Activated CD4-positive, CD25-positive, alpha-beta regulatory T cell treated with anti-CD3 and anti-CD28 coated beads, Interleukin-2, amount 50 U/mL, for 24 hours (primary cell): Measurements from ENCODE around the gene ACTR1A.

Source experiments
- ATAC-seq, 2 donors: fragments of 150-1000 bp; cut with Tn5 transposase; one replicate each; pipeline ENCODE4 v1.10.0; 2021; ENCODE audit warnings: mild to moderate bottlenecking in 1 of 2, moderate library complexity in 1 of 2

ACTR1A gene

DNA sequence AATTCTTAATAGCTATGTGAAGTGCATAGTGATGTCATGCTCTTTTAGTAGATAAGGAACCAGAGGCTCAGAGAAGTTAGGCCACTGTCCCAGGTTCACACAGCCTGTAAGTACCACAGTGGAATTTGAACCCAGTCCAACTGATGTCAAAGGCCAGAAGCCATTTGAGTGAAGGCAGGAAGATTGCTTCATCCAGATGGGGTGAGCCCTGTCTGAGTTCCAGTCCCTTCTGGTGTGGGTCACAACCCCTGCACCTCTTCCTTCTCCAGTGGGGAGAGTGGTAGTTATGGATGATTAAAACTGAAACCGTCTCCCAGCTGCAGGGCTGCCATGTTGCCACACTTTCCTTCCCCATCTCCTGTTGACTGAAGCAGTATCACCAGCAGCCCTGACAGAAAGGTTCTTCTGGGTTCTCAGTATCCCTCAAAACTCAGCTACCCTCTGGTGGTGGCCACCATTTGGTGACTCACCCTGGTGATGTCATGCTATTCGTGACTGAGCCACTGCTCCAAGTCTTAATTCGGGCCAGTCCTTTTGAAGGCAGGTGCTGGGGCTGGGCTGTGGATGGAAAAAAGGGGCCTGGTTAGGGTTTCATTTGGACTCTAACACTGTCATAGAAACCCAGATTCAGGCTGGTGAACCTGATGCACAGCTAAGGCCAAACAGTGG, 49.7 kb downstream of the ACTR1A start:
- ATAC-seq, result peak; percentile 61 to 65

DNA sequence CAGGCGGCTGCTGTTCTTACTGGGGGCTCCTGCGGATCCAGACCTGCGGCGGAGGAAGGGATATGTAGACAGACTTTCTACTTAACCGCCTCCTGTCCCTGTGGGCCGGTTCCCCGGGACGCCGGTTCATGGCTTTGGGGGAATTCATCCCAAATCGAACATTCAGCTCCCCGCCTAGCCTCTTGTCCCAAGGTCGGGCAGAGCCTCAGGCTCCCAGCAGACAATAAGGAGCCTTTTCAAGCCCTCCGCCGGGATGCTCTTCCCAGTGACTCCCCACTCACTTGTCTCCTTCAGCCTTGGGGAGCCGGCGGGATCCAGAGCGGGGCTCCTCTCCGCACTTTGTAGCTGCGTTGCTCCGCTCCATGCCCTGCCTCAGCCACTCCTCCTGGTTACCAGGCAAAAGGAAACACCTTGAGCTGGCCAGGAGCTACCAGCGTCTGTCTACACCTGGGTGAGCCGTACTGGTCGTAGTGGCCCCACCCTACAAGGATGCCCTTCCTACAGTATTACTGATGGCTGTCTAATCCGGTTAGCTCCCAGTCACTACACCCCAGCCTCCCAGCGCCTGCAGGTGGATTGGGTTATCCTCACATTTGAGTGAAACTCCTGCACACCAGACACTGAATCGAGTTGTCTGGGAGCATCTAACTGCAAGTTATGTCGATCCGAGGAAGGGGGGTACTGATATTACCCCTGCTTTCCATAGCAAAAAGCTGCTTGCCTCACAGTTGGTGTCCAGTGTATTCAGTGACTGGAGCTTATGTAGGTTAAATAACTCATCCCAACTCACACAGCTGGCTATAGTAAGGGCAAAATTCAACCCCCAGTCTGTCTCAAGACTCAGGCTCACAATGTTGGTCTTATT, 51.2 kb downstream of the ACTR1A start, which contains the start of gene C10orf95:
Gene C10orf95, minus strand, starts transcription at position 439 of the 865 bp plus-strand sequence. CDS start 450 bp downstream, outside the sequence.
- ATAC-seq, result no peak

DNA sequence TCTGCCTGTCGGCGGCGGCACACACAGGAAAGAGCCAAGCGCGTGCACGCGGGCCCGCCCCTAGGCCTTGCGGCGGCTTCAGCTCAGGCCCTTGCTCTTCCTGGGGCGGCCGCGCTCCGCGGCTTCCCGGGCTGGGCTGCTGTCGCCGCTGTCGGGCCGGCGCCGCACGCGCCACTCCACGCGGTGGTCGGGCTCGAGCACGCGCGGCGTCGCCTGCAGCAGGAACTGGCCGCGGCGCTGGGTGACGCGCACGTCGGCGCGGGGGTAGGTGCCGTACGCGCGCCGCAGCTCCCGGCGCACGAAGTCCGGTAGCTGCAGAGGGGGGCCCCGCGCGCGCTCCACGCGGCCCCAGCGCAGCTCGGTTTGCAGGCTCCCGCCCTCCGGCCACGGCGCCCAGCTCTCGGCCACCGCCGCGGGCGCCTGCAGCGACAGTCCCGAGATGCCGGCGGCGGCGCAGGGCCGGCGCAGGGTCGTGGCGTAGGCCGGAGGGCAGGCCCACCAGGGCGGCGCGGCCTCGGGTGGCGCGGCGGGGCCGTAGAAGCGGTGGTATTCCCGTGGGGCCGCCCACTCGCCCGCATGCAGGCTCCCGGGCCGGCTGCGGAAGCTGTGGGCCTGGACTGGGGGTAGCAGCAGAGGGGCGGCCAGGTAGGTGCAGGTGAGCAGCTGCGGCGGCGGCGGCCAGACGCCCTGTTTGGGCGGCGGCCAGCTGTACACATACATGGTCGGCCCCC, 52.0 kb downstream of the ACTR1A start:
- ATAC-seq, result peak; percentile 75 to 78

DNA sequence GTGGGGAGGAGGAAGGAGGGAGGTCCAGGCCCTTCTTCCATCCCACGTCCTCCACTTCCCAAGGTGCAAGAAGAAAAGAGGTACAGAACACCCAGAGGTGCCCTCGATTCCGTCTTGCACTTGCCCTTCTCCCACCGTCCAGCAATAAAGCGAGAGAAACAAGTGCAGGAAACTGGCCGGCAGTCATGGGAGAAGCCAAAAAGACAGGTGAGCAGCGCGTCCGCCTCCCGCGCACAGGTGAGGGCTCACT, 52.5 kb downstream of the ACTR1A start:
- ATAC-seq, result no peak

DNA sequence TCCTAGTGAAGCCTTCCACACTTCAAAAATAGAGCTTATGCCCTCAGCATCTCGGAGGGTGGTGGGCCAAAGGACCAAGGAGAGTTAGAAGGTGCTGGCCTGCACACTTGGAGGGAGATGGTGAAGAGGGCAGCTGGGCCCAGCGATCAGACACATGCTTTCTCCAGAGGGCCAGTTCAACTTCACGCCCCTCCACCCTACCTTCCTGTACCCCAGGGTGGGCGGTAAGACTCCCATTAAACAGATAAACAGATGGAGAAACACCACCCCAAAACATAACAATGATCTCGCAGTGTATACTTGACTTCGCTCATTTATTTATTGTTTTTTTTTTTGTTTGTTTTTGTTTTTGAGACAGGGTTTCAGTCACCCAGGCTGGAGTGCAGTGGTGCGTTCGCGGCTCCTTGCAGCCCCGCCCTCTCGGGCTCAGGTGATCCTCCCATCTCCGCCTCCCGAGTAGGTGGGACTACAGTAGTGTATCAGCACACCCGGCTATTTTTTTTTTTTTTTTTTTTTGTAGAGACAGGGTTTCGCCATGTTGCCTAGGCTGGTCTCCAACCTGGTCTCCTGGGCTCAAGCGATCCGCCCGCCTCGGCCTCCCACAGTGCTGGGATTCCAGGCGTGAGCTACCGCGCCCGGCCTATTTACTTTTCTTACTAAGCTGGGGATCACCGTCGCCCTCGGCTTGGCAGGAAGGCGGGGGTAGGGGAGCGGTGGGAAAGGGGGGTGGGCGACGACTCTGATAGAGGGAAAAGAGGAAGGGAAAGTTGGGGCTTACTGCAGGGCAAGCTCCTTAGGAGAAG, 53.0 kb downstream of the ACTR1A start:
- peak; percentile 66 to 67 for ATAC-seq

DNA sequence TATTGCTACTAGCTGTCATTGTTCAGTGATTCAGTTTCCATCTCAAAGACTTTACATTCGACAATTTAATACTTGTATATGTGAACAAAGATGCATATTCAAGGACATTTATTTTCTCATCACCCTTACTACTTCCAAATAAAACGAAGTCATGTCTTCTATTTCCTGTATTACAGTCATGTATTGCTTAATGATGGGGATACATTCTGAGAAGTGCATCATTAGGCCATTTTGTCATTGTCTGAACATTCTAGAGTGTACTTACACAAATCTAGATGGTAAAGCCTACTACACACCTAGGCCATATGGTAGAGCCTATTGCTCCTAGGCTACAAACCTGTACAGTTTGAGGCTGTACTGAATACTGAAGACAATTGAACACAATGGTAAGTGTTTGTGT, 57.7 kb downstream of the ACTR1A start:
- ATAC-seq, result no peak

DNA sequence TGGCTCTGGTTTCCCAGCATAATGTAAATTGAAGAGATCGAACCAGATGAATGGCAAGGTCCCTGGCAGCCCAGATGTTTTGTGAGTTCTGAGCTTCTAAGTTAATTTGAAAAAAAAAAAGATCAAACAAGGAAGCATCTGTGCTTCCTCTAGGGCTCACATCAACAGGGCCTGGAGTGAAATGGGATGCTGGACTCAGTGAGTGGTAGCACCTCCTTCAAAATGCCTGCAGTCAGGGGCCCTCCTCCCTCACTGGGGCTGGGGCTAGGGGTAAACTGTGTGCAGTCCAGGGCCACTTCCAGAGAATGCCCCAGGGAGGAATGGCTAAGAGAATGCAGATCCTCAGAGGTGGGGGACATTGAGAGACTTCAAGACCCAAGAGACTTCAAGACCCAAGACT, 64.1 kb downstream of the ACTR1A start:
- ATAC-seq, result no peak

DNA sequence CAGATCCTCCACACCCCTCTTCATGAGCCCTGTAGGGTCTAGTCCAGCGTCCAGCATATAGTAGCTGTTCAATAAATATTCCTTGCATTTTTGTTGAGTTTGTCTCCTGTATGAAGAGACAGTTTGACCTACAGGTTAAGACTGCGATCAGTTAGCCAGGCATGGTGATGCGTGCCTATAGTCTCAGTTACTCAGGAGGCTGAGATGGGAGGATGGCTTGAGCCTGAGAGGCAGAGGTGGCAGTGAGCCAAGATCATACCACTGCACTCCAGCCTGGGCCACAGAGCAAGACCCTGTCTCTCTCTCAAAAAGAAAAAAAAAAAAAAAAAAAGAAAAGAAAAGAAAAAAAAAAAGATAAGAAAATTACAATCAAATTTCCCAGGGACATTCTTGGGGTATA, 65.0 kb downstream of the ACTR1A start:
- ATAC-seq, result no peak

DNA sequence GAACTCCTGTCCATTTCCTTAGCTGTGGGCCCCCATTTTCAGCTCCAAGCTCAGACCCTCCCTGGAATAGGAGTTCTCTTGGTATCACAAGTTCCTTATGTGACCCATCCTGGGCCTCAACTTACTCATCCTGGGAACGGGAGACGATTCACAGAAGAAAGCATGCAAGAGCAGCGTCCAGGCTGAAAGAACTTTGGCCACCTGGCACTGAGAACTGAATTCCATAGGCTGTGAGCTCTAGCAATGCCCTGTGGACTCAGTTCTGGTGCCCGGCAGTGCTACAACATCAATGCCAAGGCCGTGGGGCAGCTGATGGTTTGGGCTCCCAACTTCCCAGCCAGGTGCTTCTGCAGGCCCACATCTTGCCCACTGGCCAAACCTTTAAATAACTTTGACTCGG, 66.2 kb downstream of the ACTR1A start:
- no peak for ATAC-seq

DNA sequence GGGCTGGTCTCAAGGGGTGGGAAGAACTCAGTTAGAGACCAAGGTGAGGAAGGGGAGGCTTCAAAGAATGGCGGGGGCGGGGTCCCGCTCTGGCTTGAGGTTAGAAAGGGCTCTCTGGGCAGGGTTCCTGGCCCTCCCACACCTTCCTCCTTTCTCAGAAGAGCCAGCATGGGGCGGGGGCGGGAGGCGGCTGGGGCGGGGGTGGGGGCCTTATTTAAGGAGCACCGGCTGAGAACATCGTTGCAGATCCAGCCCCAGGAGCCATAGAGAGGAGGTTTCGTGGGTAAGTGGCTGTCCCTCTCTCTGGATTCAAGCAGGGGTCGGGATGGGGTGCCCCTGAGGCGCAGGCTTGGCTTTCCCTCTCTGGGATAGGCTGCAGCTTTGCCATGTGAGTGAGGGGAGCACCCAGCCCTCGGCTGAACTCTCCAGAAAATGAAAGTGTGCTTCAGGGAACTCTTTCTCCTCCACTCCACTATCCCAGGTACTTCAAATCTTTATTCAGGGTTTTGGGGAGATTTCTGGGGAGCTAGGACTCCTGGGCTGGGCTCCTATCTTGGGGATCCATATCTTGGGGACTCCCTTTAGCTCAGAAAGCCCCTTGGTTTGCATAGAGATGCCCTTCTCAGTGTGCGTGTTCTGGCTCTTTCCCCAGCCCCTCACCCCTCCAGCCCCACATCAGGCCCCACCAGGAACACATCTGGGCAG, 66.8 kb downstream of the ACTR1A start:
- no peak for ATAC-seq

DNA sequence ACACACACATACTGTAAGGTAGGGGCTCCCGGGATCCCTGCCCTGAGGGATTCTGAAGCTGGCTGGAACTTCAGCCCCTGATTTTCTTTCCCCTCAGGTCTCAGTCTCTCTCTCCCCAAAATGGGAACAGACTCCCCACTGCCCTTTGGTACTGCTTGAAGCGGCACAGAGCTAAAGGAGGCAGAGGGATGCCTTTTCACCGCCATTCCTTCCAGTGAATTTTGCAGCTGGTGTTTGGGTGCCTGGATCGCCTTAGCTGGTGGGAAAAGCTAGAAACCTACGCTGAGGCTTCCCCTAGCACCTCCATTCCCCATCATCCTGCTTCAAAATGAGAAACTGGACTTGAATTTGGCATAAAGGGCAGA, 67.4 kb downstream of the ACTR1A start:
- ATAC-seq, result no peak

DNA sequence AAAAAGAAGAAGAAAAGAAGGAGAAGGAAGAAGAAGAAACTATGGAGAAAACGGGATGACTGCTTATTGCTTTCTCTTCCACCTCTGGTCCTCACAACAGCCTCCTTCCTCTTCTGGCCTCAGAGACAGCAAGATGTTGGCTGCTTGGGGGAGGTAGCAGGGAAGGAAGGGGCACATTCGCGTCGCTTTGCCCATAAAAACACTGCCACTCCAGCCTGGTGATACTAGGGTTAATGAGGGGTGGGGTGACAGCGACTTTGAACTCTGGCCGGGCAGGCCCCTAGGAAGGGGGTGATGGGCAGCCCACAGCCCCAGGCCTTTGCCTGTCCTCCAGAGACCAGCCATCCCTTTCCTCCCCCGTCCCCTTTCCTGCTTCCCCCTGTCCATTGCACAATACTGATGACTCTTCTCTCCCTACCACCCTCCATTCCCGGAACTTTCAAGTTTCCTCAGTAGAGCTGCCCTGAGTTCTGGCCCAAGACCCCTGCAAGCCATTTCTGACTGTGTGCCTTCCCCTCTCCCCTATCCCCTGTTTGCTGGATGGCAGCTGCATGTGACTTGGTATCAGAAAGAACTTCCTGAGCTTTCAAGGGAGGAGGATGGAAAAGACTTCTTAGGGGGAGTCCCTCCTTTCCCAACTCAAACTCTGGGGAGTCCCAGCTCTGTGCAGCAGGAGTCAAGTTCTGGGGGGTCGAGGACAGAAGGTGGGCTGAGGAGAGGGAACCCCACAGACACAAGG, 67.9 kb downstream of the ACTR1A start:
- ATAC-seq, result no peak

DNA sequence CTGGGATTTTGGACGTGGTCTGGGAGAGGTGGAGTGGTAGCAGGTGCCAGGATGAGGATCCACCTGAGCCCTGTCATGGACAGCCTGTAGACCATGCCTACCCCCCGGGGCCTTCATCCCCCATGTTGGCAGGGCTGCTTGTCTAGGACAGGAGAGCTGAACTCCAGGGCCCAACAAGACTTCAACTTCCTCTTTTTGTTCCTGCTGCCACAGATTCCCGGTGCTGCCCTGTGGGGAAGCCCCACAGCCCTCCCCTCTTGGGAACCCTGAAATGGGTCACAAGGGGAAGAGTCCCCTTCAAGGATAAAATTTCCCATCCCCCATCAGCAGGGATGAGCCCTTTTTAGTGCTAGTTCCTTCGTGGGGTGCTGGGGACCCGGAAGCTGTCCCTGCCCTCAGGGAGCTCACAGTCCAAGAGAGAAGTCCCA, 68.9 kb downstream of the ACTR1A start:
- no peak for ATAC-seq

DNA sequence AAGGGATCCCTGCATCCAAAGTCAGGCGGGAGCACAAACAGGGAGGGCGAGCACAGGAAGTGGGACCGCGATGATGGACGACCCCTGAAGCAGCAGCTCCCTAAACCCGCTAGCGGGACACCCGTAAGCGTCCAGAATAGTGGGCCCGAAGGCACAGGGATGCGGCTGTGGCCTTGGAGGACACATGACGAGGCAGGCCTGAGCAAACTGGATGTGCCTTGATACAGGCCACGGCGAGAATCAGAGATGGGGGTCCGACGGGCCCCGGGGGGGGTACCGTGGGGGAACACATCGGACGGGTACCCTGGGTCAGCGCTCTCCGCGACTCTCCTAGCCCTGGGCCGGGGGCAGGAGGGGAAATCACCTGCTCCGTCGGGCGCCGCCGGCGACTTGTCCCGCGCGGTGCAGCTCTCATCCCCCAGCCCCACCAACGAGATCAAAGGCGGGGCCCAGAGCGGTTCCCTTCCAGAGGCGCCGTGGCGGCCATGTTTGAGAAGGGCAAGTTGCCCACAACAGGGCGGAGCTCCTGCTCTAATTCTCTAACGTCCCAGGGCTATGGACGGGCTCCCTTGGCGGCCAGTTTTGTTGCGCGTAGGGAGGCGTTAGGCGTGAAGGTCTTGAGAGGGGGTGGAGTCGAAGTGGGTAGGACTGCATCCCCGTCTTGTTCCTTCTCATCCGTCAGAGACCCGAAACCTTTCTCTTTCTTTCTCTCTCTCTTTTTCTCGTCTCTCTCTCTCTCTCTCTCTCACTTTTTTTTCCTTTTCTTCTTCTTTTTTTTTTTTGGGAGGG, 70.2 kb downstream of the ACTR1A start, which contains the start of gene CUEDC2:
Gene CUEDC2, minus strand, starts transcription at position 413 of the 789 bp plus-strand sequence. CDS start 7,386 bp downstream, outside the sequence.
- ATAC-seq, result peak; percentile 95 to 97

DNA sequence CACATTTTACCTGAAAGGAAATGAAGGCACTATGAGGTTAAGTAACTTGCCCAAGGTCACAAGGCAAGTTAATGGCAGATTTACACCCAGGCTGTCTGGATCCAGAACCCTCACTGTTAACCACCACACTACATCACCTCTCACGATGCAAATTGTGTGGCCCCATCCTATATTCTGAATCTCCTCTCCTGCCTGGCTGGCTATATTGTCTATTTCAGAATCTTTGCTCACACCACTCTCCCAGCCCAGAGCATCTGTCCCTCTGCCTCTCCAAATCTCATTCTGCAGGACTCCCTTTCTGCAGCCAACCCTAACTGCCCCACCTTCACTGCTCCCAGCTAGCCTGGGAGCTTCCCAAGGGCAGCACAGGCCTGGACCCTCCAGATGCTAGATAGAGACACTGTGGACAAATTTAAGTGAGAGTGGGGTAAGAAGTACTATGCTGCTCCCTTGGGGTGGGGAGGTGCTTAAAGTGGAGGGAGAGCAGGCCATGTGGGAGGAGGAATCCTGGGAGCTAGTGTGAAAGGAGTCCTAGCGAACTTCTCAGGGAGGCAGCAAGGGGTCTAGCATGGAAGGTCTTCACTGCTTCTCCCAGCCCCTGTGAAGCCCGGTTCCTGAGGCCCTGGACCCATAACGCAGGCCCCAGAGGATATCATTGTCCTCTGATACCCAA, 70.9 kb downstream of the ACTR1A start:
- no peak for ATAC-seq

DNA sequence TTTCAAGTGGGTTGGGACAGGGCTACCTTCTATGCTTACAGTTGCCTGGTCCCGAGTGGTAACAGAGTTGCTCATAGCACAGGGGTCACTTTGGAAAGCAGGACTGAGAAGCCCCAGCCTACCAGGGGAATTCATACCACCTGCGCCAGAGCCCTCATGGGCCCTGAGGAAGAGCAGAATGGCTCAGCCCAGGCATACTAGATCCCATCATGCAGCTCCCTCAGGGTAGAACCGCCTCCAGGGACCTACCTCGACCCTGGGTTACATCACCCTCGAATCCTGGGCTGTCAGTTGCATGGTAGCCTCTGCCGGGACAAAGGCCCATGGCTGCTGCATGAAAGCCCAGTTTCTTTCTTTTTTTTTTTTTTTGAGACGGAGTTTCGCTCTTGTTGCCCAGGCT, 73.0 kb downstream of the ACTR1A start:
- ATAC-seq, result no peak
